CD4-positive, alpha-beta T cell treated with Interferon alpha-2 for 1 hour (primary cell): ENCODE measurements around the gene EIF4G1.
A peak's percentile ranks its signal among the peaks of the same experiment; 100 is the strongest.
"Not testable (repeated sequence)": the region's sequence is repeated elsewhere in the genome, so short reads cannot be mapped to it uniquely, and the experiment has no call there.

Experiments used
- DNase-seq, 2 donors: peaks; one replicate each; pipeline ENCODE4 v3.0.0-alpha.2; 2020 to 2022

Gene EIF4G1, protein sequence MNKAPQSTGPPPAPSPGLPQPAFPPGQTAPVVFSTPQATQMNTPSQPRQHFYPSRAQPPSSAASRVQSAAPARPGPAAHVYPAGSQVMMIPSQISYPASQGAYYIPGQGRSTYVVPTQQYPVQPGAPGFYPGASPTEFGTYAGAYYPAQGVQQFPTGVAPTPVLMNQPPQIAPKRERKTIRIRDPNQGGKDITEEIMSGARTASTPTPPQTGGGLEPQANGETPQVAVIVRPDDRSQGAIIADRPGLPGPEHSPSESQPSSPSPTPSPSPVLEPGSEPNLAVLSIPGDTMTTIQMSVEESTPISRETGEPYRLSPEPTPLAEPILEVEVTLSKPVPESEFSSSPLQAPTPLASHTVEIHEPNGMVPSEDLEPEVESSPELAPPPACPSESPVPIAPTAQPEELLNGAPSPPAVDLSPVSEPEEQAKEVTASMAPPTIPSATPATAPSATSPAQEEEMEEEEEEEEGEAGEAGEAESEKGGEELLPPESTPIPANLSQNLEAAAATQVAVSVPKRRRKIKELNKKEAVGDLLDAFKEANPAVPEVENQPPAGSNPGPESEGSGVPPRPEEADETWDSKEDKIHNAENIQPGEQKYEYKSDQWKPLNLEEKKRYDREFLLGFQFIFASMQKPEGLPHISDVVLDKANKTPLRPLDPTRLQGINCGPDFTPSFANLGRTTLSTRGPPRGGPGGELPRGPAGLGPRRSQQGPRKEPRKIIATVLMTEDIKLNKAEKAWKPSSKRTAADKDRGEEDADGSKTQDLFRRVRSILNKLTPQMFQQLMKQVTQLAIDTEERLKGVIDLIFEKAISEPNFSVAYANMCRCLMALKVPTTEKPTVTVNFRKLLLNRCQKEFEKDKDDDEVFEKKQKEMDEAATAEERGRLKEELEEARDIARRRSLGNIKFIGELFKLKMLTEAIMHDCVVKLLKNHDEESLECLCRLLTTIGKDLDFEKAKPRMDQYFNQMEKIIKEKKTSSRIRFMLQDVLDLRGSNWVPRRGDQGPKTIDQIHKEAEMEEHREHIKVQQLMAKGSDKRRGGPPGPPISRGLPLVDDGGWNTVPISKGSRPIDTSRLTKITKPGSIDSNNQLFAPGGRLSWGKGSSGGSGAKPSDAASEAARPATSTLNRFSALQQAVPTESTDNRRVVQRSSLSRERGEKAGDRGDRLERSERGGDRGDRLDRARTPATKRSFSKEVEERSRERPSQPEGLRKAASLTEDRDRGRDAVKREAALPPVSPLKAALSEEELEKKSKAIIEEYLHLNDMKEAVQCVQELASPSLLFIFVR (N-terminal part only)

DNA sequence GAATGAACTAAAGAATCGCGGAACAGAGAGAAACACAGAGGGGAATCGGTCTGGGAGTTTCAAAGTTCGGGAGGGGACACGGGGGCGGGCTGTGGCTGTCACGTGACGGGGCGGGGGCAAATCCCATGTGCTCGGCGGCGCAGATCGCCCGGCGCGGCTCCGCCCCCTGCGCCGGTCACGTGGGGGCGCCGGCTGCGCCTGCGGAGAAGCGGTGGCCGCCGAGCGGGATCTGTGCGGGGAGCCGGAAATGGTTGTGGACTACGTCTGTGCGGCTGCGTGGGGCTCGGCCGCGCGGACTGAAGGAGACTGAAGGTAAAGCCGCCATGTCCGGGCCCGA lies at the start of gene EIF4G1:
EIF4G1 (plus strand) TSS at position 244 of the 337 bp plus-strand sequence. CDS start 1,191 bp downstream, outside the sequence.
- peak; percentile 93 to 95 for DNase-seq

DNA sequence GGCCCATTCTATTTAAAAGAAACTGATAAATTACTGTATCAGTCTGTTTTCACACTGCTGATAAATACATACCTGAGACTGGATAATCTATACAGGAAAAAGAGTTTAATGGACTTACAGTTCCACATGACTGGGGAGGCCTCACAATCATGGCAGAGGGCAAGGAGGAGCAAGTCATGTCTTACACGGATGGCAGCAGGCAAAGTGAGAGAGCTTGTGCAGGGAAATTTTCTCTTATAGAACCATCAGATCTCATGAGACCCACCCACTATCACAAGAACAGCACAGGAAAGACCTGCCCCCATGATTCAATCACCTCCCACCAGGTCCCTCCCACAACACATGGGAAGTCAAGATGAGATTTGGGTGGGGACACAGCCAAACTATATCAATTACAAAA lies 47.2 kb upstream of the EIF4G1 start:
- not testable (repeated sequence) for DNase-seq

DNA sequence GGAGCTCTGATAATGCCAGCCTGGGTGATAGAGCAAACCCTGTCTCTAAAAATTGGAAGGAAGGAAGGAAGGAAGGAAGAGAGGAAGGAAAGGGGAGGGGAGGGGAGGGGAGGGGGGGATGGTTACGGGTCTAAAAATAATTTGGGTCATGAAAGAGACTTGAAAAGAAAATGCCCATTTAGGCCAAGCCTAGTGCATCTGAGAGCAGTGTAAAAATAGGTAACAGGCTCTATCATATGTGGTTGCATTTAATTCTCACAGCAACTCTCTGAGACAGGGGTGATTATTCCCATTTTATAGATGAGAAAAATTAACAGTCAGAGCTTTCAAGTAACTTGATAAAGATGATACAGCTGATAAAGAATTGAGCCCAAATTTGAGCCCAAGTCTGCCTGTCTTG lies 42.1 kb upstream of the EIF4G1 start:
- DNase-seq: no peak

DNA sequence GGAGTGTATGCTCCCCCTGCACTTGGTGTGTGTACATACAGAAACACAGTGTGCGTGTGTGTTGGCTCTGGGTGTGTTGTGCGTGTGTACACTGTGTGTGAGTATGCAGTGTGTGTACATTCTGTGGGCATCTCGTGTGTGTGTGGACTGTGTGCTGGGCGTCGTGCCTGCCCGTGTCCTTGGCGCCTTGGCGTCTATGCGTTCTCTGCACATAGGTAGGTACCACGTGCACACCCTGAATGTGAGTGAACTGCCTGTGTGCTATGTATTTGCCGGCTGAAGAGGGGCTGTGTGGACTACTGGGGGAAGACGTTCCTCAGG lies 39.1 kb upstream of the EIF4G1 start:
- no peak for DNase-seq

DNA sequence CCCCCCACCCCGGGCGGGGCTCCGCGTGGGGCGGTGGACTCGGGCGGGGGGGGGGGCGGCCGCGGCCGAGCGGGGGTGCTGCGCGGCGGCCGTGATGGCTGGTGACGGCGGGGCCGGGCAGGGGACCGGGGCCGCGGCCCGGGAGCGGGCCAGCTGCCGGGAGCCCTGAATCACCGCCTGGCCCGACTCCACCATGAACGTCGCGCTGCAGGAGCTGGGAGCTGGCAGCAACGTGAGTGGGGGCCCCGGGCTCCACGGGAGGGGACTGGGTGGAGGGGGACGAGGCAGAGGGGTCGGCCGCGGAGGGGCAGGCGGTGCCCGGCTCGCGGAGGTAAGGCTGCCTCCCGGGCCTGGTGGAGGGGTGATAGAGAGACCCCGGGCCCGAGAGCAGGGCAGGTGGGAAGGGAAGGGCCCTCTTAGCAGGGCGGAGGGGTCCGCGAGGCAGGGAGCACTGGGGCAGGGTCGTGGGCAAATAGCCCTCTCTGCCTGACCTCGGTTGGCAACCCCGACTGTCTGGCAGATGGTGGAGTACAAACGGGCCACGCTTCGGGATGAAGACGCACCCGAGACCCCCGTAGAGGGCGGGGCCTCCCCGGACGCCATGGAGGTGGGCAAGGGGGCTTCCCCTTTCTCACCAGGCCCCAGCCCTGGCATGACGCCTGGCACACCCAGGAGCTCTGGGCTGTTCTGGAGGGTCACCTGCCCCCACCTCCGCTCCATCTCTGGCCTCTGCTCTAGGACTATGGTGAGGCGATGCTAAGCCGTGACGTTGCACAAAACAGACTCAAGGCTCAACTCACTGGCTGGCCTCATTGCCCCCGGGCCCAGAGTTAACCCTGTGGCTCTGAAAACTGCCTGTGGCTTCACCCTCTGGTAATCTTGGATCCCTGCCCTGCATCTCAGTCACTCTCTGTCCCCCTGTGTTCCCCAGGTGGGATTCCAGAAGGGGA lies 38.2 kb upstream of the EIF4G1 start, which contains the start of gene ECE2:
ECE2 (plus strand) TSS at position 62 of the 950 bp plus-strand sequence; CDS start at position 194, 132 bp downstream.
- DNase-seq: no peak

DNA sequence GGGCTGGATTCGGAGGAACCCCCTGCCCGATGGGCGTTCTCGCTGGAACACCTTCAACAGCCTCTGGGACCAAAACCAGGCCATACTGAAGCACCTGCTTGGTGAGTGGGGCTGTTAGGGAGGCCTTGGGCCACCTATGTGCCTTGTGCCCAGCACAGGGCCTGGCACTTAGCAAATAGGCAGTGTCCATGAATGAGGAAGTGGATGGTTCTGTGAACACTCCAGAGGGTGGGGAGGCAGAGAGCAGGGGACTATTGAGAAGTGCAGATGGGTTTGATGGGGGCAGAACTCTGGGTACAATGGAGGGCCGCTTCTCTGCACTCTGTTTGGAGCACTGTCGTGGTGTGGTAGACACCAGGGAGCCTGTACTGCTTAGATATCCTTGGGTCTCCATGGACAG lies 37.0 kb upstream of the EIF4G1 start:
- DNase-seq: no peak

DNA sequence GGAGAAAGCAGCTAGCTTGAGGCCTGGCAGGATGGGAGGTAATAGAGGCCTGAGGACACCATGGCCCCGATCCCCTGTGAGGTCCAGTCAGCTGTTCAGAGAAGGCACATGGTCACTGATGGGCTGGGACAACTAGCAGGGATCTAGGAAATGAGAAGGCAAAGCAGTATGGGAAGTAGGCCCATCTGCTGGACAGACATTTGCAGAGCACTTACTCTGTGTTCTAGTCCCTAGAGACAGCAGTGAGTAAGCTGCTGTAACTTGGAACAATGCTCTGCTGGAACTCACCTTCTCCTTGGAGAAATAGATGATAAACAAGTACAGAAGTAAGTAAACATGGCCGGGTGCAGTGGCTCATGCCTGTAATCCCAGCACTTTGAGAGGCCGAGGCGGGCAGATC lies 31.5 kb upstream of the EIF4G1 start:
- DNase-seq: no peak

DNA sequence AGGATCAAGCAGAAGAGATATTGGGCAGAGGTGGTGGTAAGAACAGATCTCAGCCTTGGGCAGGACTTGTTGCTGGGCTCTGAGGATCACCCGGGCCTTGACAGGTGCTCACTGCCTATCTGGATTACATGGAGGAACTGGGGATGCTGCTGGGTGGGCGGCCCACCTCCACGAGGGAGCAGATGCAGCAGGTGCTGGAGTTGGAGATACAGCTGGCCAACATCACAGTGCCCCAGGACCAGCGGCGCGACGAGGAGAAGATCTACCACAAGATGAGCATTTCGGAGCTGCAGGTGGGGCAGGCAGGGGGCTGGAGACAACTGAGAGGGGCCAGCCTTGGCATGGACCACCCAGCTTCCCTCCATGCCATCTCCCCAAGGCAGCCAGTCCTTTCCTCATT lies 30.7 kb upstream of the EIF4G1 start:
- DNase-seq: no peak

DNA sequence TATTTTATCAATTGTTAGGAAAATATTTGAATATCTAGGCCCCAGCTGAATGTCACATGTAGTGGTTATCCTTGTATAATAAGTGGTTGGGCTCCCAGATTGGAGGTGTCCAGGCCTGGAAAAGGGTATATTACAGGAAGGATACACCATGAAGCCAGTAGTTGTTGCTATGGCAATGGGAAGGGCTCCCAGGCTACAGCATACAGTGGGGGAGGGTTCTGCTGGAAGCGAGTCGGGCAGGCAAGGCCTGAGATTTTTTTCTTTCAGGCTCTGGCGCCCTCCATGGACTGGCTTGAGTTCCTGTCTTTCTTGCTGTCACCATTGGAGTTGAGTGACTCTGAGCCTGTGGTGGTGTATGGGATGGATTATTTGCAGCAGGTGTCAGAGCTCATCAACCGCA lies 29.7 kb upstream of the EIF4G1 start:
- DNase-seq: peak; percentile 10 to 32

DNA sequence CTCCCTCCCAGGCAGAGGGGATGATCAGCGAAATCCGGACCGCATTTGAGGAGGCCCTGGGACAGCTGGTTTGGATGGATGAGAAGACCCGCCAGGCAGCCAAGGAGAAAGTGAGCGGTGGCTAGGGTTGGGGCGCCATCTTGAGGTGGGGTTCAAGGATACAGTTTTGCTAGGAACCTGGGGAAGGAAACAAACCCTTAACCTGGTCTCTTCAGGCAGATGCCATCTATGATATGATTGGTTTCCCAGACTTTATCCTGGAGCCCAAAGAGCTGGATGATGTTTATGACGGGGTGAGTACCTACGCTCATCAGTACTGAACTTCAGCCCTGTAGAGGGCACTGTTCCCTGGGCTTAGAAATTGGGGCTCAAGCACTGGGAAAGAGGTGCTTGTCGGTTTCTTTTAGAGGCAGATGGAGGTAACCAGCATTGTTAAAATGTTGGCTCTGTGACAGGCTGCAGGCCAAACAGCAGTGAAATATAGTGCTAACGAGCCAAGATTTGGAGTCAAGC lies 24.9 kb upstream of the EIF4G1 start:
- DNase-seq: peak; percentile 33 to 61

DNA sequence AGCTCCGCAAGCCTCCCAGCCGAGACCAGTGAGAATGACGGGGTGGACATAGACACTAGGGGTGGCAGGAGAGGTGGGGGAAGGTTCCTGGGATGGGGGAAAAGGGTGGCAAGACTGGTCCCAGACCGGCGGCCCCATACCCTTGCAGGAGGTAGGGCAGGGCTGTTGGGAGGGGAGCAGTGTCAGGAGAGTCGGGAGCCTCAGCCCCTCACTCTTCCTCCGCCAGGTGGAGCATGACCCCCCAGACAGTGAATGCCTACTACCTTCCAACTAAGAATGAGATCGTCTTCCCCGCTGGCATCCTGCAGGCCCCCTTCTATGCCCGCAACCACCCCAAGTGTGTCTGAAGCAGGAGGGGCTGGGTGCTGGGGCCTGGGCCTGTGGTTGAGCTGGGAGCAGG lies 24.1 kb upstream of the EIF4G1 start:
- DNase-seq: no peak

DNA sequence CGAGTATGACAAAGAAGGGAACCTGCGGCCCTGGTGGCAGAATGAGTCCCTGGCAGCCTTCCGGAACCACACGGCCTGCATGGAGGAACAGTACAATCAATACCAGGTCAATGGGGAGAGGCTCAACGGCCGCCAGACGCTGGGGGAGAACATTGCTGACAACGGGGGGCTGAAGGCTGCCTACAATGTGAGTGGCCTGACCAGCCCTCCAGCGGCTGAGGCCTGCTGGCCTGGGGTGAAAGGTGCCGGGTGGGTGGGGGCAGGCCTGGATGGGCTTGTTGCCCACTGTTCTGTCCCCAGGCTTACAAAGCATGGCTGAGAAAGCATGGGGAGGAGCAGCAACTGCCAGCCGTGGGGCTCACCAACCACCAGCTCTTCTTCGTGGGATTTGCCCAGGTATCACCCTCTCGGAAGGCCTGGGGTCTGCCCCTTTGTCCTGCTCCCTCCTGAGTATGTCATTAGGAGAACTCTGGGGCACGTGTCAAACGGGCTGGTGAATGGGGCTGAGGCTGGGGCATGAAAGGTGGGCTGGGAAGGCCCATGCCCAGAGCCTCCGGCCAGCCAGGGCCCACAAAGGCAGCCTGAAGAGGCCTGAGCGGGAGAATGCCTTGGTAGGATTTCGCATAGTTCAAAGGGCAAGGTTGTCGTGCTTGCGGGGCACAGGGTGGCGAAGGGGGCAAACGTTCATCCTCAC lies 23.2 kb upstream of the EIF4G1 start:
- DNase-seq: no peak

DNA sequence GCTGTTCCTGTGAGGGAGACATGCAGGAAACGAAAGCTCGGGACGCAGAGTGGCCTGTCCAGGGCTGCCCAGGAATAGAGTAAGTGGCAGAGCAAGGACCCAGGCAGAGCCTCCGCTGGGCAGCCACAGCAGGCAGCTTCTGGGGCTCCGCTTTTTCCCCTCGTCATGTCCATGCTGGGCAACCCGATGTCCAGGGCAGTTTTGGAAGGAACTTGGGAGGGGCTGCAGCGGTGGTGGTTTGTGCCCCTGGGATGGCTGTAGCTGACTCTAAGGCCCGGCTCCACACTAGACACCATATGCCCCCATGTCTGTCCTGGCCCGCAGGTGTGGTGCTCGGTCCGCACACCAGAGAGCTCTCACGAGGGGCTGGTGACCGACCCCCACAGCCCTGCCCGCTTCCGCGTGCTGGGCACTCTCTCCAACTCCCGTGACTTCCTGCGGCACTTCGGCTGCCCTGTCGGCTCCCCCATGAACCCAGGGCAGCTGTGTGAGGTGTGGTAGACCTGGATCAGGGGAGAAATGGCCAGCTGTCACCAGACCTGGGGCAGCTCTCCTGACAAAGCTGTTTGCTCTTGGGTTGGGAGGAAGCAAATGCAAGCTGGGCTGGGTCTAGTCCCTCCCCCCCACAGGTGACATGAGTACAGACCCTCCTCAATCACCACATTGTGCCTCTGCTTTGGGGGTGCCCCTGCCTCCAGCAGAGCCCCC lies 22.5 kb upstream of the EIF4G1 start:
- no peak for DNase-seq

DNA sequence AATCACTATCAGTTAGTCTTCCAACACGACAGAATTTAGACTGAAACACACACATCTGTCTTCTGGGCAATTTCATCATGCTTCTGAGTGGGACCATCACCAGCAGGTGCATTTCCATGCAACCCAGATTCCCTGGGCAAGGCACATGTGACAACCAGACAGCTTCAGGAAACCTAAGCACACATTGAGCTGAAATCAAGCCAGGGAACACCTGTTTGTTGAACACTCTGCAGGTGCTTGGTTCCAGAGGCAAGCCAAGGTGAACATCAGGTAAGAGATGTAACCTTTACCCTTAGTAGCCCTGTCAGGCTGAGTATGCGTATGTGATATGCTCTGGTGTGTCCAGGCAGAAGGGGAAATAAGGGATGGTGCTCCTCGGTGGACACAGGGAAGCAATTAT lies 18.6 kb upstream of the EIF4G1 start:
- no peak for DNase-seq

DNA sequence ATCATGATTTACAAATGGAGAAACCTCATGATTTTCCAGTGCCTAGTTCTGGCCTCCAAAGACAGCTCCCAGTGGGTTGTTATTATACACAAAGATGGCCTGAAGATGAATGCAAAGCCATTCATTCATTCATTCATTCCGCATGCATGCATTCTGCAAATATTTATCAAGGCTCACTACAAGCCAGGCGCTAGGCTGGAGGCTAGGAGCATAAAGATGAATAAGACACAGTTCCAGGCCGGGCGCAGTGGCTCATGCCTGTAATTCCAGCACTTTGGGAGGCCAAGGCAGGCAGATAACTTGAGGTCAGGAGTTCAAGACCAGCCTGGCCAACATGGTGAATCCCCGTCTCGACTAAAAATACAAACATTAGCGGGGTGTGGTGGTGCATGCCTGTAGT lies 17.8 kb upstream of the EIF4G1 start:
- DNase-seq: no peak

DNA sequence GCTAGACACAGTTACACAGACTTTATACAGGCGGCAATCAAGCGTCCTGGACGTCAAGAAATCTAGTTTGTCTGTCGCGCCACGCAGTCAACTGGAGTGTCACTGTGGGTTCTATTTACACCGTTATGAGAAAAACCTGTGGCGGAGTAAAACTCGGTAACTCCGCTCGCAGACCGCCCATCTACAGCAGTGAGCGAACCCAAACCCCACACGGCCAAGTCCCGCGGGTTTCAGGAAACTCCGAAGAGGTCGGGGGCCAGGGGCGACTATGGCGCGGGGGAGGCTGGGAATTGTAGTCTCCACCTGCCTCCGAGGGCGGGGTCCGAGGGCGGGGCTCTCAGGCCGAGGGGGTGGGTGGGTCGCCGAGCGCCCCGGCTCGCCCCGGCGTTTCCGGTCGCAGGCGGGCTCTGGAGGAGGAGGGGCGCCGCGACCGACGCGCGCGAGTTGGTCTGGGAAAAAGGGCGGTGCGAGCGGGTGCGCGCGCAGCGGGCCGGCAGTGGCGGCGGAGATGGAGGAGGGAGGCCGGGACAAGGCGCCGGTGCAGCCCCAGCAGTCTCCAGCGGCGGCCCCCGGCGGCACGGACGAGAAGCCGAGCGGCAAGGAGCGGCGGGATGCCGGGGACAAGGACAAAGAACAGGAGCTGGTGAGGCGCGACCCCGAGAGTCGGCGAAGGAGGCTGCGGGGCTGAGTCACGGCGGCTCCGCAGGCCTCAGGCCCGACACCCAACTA lies 15.5 kb upstream of the EIF4G1 start, which contains the start of gene PSMD2:
PSMD2 (plus strand) TSS at position 483 of the 729 bp plus-strand sequence; CDS start at position 509, 26 bp downstream.
- peak; percentile 98 to 99 for DNase-seq

DNA sequence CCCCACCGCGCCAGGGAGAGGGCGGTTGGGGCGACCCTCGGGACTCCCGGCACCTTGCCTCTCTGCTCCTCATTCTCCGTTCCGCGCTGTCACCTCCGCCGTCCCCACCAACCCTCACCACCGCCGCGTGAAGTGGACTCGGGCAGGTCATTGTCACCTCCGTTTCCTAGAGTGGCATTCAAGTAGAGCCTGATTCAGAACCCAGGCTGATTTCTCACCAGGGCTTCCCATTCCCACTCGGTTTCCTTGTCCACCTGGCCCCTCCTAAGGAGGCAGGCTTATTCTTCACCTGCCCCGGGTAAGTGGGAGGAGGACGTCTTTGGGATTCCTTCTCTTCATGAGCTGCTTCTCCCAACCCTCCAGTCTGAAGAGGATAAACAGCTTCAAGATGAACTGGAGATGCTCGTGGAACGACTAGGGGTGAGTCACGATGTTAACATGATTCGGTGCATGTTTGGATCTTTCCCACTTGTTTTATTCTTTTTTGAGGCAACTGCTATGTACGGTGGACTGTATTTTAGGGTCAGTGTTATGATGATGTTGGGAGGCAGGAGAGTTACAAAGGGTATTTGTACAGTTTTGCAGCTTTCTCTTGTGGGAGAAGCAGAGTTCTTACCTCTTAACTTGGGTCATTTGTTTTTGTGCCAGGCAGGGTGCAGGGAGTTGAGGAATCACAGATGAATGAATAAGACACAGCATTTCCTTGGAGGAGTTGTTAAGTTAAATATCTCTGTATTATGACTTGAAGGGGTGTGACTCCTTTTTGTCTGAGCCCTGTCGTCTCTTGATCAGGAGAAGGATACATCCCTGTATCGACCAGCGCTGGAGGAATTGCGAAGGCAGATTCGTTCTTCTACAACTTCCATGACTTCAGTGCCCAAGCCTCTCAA lies 14.7 kb upstream of the EIF4G1 start:
- DNase-seq: no peak

DNA sequence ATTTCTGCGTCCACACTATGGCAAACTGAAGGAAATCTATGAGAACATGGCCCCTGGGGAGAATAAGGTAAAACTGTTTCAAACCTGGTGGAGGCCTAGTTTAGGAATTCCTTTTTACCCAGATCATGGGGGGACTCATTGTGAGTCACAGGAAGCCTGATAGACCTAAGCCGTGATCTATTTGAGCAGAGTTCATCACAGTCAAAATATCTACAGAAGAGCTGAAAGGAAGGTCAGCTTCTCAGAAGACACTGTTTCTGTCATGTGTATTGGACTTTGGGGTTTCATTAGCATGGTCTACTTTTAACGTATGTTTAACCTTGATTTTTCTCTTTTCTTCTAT lies 14.1 kb upstream of the EIF4G1 start:
- DNase-seq: no peak

DNA sequence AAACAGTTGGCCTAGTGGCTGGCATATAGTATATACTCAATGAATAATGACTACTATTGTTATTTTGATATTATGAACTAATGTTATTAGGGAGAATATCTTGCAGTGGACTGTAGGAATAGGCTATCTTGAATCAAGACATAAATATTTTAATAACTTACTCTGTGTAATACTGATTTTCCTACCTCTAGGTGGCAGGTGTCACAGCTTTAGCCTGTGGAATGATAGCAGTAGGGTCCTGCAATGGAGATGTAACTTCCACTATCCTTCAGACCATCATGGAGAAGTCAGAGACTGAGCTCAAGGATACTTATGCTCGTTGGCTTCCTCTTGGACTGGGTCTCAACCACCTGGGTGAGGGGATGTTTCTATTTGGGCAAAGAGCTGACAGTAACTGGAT lies 8.8 kb upstream of the EIF4G1 start:
- peak in 1 of 2 donors; percentile 25 for DNase-seq
